GM12874 (cell line): ENCODE measurements around the gene SRF.

Experiments
- TF ChIP-seq, protein P1 (sequence below): IDR thresholded peaks from 2 replicates; pipeline ENCODE4 v1.5.1; 2011; ENCODE audit warnings: low read depth, mild to moderate bottlenecking, control low read depth, low read length, moderate library complexity; ENCODE audit not compliant: insufficient read depth

The SRF gene

GRCh38 chr6:43220439-43220951 is 49.4 kb downstream of the SRF start:
- TF ChIP-seq, protein P1, sequence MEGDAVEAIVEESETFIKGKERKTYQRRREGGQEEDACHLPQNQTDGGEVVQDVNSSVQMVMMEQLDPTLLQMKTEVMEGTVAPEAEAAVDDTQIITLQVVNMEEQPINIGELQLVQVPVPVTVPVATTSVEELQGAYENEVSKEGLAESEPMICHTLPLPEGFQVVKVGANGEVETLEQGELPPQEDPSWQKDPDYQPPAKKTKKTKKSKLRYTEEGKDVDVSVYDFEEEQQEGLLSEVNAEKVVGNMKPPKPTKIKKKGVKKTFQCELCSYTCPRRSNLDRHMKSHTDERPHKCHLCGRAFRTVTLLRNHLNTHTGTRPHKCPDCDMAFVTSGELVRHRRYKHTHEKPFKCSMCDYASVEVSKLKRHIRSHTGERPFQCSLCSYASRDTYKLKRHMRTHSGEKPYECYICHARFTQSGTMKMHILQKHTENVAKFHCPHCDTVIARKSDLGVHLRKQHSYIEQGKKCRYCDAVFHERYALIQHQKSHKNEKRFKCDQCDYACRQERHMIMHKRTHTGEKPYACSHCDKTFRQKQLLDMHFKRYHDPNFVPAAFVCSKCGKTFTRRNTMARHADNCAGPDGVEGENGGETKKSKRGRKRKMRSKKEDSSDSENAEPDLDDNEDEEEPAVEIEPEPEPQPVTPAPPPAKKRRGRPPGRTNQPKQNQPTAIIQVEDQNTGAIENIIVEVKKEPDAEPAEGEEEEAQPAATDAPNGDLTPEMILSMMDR = no peak

DNA sequence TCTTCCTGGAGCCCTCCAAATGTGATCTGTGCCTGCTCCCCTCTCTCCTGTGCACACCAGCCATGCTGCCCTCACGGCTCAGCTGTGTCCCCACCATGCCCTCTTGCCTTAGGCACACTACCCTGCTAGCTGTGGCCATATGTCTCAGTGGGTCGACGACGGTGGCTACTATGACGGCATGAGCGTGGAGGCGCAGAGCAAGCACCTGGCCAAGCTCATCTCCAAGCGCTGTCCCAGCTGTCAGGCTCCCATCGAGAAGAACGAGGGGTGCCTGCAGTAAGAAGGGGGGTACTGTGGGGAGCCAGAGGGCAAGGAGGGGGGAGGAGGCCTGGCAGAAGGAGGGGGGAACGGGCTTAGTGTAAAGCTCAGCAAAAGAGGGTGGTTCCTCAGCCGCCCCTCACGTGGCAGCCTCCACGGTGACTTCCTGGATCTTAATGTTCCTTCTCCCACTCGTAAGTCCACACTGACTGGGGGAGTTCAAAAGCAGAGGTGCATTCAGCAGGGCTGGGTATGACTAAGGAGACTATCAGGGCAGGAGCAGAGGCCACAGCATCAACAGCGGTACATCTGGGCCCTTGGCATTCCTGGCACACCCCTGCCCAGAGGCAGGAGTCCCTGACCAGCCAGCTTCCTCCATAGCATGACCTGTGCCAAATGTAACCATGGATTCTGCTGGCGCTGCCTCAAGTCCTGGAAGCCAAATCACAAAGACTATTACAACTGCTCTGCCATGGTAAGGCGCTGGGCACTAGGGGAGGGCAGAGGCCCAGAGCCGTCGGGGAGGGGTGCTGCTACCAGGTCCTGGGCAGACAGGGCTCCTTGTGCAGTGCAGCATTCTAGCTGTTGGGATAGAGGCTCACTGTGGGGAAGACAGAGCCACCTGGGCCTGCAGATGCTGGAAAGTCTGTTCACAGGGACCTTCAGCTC is 50.2 kb downstream of the SRF start:
- TF ChIP-seq, protein P1 = no peak

DNA sequence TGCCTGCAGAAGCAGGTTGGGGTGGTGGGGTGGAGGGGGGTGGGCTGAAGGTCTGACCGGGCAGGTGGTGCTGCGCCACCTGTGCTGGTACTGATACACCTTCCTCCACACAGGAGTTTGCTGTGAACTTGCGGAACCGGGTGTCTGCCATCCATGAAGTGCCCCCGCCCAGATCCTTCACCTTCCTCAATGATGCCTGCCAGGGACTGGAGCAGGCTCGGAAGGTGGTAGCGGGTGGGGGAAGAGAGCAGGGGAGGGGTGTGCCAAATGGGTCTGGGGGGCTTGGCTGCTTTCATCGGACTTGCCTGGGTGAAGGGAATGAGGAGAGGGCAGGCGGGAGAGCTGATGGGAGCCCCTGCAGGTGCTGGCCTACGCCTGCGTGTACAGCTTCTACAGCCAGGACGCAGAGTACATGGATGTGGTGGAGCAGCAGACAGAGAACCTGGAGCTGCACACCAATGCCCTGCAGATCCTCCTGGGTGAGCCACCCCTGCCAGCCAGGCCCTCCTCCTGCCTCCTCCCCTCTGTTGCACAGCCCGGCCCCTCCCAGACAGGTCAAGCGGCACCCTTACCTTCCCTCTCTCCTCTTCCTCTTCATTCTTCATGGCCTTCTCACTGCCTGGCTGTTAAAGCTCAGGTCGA is 51.5 kb downstream of the SRF start:
- TF ChIP-seq, protein P1 = no peak

DNA sequence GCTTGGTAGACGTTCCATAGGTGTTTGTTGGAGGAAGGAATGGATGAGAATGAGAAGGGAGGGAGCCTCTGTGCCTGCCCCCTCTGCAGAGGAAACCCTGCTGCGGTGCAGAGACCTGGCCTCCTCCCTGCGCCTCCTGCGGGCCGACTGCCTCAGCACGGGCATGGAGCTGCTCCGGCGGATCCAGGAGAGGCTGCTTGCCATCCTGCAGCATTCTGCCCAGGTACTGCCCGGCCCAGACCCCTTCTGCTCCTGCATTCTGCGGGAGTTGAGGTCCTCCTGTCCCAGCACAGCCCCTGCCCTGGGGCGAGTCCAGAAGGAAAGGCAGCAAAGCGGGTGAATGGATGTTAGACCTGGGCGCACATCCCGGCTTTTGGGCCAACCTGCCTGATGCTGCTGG is 52.1 kb downstream of the SRF start:
- TF ChIP-seq, protein P1 = no peak

DNA sequence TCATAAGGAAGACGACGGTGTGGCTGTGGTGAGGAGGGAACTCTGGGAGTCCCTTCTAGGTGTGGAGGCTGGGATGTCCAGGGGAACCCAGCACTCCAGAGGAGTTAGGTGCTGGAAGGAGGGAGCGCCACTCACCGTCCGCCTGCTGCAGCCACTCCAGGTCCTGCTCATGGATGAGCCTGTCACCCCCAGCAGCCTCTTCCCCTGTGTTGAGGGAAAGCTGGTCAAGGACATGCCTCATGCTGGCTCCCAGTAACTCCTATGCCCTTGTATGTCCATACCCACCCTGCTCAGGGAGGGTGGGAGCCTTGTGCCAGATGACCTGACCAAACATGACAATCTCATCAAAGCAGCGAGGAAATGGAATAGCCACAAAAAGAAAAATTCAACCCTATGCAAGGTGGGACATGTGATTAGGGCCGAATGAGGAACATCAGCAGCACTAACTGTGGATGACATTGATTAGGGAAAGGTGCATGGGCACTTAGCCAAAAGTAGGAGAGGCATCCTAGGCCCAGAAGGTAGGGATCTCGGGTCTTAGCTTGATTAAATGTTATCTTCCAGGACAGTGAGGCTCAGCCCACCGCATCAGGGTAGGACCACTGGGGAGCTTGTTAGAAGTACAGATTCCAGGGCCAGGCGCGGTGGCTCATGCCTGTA is 55.3 kb downstream of the SRF start:
- TF ChIP-seq, protein P1 = no peak

DNA sequence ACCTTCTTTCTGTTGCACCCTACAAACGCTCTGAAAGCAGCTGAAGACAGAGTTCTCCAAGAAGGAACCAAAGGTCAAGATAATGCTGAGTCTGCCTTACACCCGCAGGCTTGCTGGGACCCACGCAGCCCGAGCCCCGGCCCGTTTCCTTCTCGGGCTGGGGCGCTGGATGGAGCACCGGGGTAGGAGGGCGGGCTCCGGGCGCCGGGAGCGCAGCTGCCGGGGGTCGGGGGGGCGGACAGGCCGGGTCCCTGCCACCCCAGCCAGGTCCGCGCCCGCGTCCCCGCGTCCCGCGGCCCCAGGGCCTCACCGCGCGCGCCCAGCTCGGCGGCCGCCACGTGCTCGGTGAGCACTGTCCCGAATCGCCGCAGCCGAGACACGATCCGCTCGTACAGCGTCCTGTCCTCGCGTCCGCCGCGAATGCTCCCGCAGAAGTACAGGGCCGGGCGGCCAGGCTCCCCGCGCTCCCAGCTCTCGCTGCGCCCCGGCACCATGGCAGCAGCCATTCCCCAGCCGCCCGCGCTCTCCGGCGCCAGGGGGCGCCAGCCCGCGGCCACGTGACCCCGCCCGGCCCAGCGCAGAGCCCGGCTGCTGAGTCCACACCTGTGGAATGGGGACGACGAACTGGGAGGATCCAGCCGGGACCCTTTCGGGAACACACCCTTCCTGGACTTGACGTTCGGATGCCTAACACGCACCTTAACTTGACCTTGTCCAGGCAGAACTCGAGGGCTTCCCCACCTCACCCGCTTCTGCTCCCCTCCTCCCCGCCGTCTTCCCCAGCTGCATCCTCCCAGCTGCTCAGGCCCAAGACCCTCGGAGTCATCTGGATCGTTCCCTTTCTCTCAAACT is 58.1 kb downstream of the SRF start, which contains the start of gene DNPH1:
Gene DNPH1, minus strand, starts transcription at position 531 of the 852 bp plus-strand sequence. Its CDS starts 25 bp downstream, at position 506.
- TF ChIP-seq, protein P1 = peak; percentile 98
